Breast epithelium (tissue), 4 donors: ENCODE data around the gene TCF4. TPM values are rescaled to one million over a fixed set of nuclear protein-coding genes. Genes with fewer than 3 reads are reported as not detected.
"Not testable (repeated sequence)": the region's sequence is repeated elsewhere in the genome, so short reads cannot be mapped to it uniquely, and the experiment has no call there.

ENCODE experiments used
- DNase-seq, 2 donors: peaks; one replicate each; pipeline ENCODE4 v3.0.0-alpha.2; 2019; ENCODE audit warnings: low spot score in 2 of 2
- H3K27ac ChIP-seq, 2 donors: fragments of 200-600 bp; sonication (generic) in 1 of 2; one replicate each; pipeline ENCODE4 v1.5.1; 2016 to 2019; ENCODE audit warnings: mild to moderate bottlenecking in 1 of 2
- H3K27me3 ChIP-seq, 2 donors: fragments of 200-600 bp; sonication (generic) in 1 of 2; one replicate each; pipeline versions ENCODE4 v1.5.1 to v1.6.0; 2017 to 2019; ENCODE audit warnings: control low read depth in 1 of 2, mild to moderate bottlenecking in 1 of 2
- H3K36me3 ChIP-seq: fragments of 200-600 bp; one replicate; pipeline ENCODE4 v1.5.1; 2019
- H3K4me1 ChIP-seq, 2 donors: fragments of 200-600 bp; sonication (generic); one replicate each; pipeline ENCODE4 v1.5.1; 2016 to 2019; ENCODE audit warnings: control low read depth in 1 of 2
- H3K4me3 ChIP-seq, 3 donors: fragments of 200-600 bp; sonication (generic); 1 replicate in 2 of 3; 2 replicates in 1 of 3; pipeline ENCODE4 v1.5.1; 2016 to 2019; ENCODE audit warnings: mild to moderate bottlenecking in 3 of 3, moderate library complexity in 2 of 3
- H3K9me3 ChIP-seq, 2 donors: fragments of 200-600 bp; sonication (generic) in 1 of 2; one replicate each; pipeline ENCODE4 v1.5.1; 2016 to 2019; ENCODE audit warnings: control low read depth in 1 of 2
- POLR2A ChIP-seq: fragments of 450-650 bp; IDR thresholded peaks from one replicate; pipeline ENCODE4 v1.6.1; 2016; ENCODE audit warnings: antibody characterized with exemption, mild to moderate bottlenecking, moderate library complexity
- POLR2AphosphoS5 ChIP-seq, 3 donors: sonication (generic); formaldehyde crosslinking; IDR thresholded peaks; one replicate each; pipeline ENCODE4 v1.6.1; 2017; ENCODE audit warnings: antibody characterized with exemption in 3 of 3
- intact Hi-C: fragments of 100-400 bp; cut with DNase I; formaldehyde crosslinking; loops from one replicate; pipeline ENCODE4 v1.15.1; 2023; ENCODE audit warnings: low total_unique reads
- total RNA-seq, 3 donors: library from RNA; depleted of rRNA; stranded (reverse); fragments of >200 nt; gene quantifications; one replicate each; pipeline ENCODE4 v1.1.0, GENCODE V29; 2016
- TF ChIP-seq, protein P1 (sequence below), 3 donors: fragments of 450-650 bp; IDR thresholded peaks; one replicate each; pipeline ENCODE4 v1.5.1; 2016 to 2017; ENCODE audit warnings: antibody characterized with exemption in 3 of 3, mild to moderate bottlenecking in 3 of 3, moderate library complexity in 3 of 3

The TCF4 gene
- total RNA-seq, 3 donors from 2014 or later = 79.6 to 133 (median 114) TPM

DNA sequence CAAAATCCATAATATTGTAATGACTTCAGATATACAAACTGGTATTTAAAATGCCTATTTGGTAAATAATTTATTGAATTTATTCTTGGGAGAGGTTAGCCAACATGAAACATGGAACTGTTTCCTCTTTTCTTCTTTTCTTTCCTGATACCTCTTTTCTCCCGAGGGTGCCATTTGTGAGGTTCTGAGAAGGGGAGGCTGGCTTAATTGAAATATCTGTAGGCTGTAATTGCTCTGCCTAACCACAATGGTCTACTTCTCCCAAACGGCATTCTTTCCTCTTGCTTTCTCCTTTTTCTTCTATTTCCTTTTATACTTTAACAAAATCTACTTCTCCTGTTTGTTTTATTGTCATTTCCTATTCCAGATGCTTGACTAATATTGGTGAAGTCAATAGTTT lies 114.9 kb downstream of the TCF4 start:
- intact Hi-C loops = no loop called here
- Histone ChIP-seq H3K36me3 (no peaks in the 10 kb centered on the region), H3K4me1 (no peaks in the 10 kb centered on the region), H3K27ac (no peak overlapping the region), H3K9me3 (no peaks in the 10 kb centered on the region), H3K27me3 (no peaks in the 10 kb centered on the region), H3K4me3 (no peak overlapping the region)
- TF ChIP-seq, protein P1, sequence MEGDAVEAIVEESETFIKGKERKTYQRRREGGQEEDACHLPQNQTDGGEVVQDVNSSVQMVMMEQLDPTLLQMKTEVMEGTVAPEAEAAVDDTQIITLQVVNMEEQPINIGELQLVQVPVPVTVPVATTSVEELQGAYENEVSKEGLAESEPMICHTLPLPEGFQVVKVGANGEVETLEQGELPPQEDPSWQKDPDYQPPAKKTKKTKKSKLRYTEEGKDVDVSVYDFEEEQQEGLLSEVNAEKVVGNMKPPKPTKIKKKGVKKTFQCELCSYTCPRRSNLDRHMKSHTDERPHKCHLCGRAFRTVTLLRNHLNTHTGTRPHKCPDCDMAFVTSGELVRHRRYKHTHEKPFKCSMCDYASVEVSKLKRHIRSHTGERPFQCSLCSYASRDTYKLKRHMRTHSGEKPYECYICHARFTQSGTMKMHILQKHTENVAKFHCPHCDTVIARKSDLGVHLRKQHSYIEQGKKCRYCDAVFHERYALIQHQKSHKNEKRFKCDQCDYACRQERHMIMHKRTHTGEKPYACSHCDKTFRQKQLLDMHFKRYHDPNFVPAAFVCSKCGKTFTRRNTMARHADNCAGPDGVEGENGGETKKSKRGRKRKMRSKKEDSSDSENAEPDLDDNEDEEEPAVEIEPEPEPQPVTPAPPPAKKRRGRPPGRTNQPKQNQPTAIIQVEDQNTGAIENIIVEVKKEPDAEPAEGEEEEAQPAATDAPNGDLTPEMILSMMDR (IDR thresholded peaks at IDR 0.05) = no peak
- TF ChIP-seq POLR2A (no peak), POLR2AphosphoS5 (IDR thresholded peaks at IDR 0.05) (no peak)
- no peak for DNase-seq

DNA sequence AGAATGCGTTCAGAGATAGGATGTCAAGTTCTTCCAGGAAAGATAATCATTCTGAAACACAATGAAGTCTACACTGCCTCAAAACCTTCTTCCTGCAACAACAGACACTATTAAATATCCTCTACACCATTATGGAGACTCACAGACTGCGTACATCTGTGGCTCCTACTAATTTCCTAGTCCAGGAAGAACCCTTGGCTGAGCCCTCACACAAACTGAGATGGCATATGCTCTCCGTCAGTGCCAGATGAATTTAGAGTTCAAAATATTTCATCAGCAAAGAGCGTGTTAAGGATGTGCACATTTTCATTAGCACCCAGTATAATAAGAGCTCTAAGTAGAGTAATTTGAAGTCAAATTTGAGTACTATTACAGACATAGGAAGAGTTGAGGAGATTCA lies 117.2 kb downstream of the TCF4 start:
- no peak for TF ChIP-seq POLR2A
- TF ChIP-seq POLR2AphosphoS5 (IDR thresholded peaks at IDR 0.05) = no peak
- TF ChIP-seq, protein P1 (IDR thresholded peaks at IDR 0.05) = no peak
- no peaks in the 10 kb centered on the region for H3K4me1 ChIP-seq
- DNase-seq = no peak
- H3K27ac ChIP-seq = no peak overlapping the region
- intact Hi-C loops = no loop called here
- H3K9me3 ChIP-seq = no peaks in the 10 kb centered on the region
- no peaks in the 10 kb centered on the region for H3K27me3 ChIP-seq
- no peak overlapping the region for H3K4me3 ChIP-seq
- no peaks in the 10 kb centered on the region for H3K36me3 ChIP-seq

DNA sequence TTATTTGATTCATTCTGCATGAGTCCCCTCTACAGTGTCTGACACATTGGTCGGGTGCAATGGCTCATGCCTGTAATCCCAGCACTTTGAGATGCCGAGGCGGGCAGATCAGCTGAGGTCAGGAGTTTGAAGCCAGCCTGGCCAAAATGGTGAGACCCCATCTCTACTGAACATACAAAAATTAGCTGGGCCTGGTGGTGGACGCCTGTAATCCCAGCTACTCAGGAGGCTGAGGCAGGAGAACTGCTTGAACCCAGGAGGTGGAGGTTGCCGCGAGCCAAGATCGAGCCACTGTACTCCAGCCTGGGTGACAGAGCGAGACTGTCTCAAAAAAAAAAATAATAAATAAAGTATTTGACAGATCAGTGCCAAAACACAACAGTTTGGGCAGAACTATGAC lies 118.9 kb downstream of the TCF4 start:
- intact Hi-C loops = not testable (repeated sequence)

DNA sequence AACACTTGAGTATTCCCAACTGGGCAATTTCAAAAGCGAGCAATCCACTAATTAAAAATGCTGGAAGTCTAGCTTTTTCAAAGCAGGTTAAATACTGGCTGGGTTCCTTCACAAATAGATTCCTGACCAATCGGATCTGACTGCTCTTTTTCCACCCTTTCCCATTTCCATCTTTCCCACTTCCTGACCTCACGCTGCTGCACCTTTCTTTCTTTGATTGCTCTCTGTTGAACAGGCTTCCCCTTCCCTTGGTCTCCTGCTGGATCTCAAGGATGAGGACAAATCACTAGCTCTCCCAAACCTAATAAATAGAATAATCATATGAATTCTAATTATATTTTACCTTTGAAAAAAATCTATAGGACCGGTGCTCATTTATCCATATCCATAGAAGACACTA lies 121.2 kb downstream of the TCF4 start:
- Histone ChIP-seq H3K4me1 (no peaks in the 10 kb centered on the region), H3K36me3 (no peaks in the 10 kb centered on the region), H3K27ac (no peak overlapping the region), H3K4me3 (no peak overlapping the region), H3K9me3 (no peaks in the 10 kb centered on the region), H3K27me3 (no peaks in the 10 kb centered on the region)
- TF ChIP-seq POLR2A (no peak), POLR2AphosphoS5 (IDR thresholded peaks at IDR 0.05) (no peak)
- TF ChIP-seq, protein P1 (IDR thresholded peaks at IDR 0.05) = no peak
- intact Hi-C loops = no loop called here
- DNase-seq = no peak

More for the DNA sequence above, 118.9 kb downstream of the TCF4 start:
- not testable (repeated sequence) for H3K9me3 ChIP-seq, H3K4me3 ChIP-seq, DNase-seq, H3K27ac ChIP-seq, H3K4me1 ChIP-seq, H3K27me3 ChIP-seq, H3K36me3 ChIP-seq

DNA sequence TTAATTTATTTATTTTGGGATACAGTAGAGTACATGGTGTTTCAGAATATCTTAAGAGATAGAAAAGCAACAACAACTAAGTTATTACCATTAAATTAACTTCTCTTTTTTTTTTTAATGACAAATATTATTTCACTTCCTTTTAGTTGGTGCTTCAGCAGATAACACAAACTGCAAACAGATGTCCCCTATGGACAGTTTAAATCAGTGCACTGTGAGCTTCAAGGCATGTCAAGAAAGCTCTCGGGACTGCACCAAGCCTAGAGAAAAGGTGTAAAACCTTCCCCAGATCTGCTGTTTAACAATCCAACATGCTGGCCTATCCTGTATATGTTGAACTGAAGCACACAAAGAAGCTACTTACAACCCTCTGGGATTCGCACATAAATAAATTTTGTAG lies 122.7 kb downstream of the TCF4 start:
- no peaks in the 10 kb centered on the region for H3K4me1 ChIP-seq
- H3K27ac ChIP-seq = no peak overlapping the region
- TF ChIP-seq POLR2A (no peak), POLR2AphosphoS5 (IDR thresholded peaks at IDR 0.05) (no peak)
- TF ChIP-seq, protein P1 (IDR thresholded peaks at IDR 0.05) = no peak
- H3K36me3 ChIP-seq = no peaks in the 10 kb centered on the region
- no peak for DNase-seq
- H3K27me3 ChIP-seq = no peaks in the 10 kb centered on the region
- H3K4me3 ChIP-seq = no peak overlapping the region
- intact Hi-C loops = no loop called here
- no peaks in the 10 kb centered on the region for H3K9me3 ChIP-seq

DNA sequence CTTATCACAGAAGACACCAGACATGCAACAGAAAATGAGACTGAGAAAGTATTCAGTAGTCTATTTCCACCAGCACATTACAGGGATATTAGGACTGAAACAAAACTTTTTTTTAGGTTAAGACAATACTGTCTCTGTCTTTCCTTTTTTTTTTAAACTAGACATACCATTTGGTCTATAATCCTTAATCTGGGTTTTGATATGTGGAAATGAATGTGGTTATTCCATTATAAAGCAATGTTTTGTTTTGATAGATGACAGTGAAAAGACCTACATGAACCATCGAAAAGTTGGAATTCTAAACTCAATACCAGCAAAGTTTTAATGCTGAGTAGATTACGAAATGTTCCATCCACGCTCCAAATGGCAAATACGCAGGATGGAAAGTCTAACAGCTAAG lies 123.4 kb downstream of the TCF4 start:
- H3K4me3 ChIP-seq = no peak overlapping the region
- DNase-seq = no peak
- intact Hi-C loops = no loop called here
- TF ChIP-seq, protein P1 (IDR thresholded peaks at IDR 0.05) = no peak
- TF ChIP-seq POLR2AphosphoS5 (IDR thresholded peaks at IDR 0.05) (no peak), POLR2A (no peak)
- H3K27ac ChIP-seq = no peak overlapping the region
- H3K9me3 ChIP-seq = no peaks in the 10 kb centered on the region
- H3K4me1 ChIP-seq = no peaks in the 10 kb centered on the region
- H3K36me3 ChIP-seq = no peaks in the 10 kb centered on the region
- H3K27me3 ChIP-seq = no peaks in the 10 kb centered on the region
